ENCODE measurements around the gene KCNIP3.

The KCNIP3 gene

DNA sequence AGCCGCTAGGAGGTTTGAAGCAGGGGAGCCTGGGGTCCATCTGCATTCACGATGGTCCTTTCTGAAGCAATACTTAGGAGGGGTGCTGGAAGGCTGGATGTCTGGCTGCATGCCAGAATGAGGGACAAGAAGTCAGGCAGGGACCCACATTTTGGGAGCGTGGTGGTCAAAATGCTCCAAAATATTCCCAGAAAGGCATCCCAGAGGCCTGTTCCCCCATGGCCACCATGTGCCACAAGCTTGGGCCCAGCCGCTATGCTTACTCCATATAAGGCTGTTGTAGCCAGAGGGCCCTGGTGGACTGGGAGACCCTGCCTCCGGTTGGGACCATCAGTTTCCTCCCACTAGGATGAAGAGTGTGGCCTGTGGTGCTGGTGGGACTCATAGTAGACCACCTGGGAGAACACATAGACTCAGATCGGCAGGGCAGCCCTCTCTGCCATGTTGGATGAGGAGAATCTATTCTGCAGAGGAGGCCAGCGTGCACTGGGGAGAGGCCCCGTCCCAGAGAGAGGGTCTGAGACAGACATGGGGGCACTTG lies 26.5 kb upstream of the KCNIP3 start:
- H3K27ac Mint-ChIP-seq = no peak overlapping the region
- no peaks in the 10 kb centered on the region for H3K9me3 Mint-ChIP-seq
- no peak overlapping the region for H3K4me3 Mint-ChIP-seq
- no peaks in the 10 kb centered on the region for H3K4me1 Mint-ChIP-seq
- no peaks in the 10 kb centered on the region for H3K36me3 Mint-ChIP-seq
- DNase-seq (ENCODE audit: low spot score in 2 of 2) (no peak), ATAC-seq (ENCODE audit: low read depth) (no peak)
- H3K27me3 Mint-ChIP-seq = peaks cover 2% of the 10 kb centered on the region

DNA sequence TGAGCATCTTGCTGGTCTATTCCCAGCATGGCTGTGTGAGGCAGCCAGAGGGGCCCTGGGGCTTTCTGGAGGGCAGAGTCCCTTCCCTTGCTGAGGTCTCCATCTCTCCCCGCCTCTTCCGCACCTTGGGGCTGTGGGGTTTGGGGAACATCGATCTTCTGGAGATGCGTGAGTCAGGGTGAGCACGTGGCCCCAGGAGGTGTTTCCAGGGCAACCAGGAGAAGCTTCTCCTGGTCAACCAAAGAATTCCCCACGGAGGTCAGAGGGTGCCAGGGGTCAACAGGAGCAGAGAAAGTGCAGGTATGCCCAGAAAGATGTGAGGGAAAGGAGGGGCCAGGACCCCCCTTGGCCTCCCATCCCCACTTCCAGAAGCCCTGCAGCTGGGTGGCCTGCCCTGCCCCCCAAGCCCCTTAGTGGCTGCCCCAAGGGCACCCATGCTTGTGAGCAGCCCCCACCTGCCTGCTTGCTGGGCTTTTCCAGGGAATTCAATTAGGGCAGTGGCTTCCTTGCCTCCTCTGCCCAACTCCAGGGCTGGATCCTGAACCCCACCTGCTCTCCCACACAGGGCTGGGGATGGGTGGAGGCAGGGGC lies 25.7 kb upstream of the KCNIP3 start:
- no peaks in the 10 kb centered on the region for H3K4me1 Mint-ChIP-seq
- H3K27ac Mint-ChIP-seq = no peak overlapping the region
- DNase-seq (ENCODE audit: low spot score in 2 of 2) (no peak), ATAC-seq (ENCODE audit: low read depth) (no peak)
- no peaks in the 10 kb centered on the region for H3K36me3 Mint-ChIP-seq
- peaks cover 2% of the 10 kb centered on the region for H3K27me3 Mint-ChIP-seq
- no peak overlapping the region for H3K4me3 Mint-ChIP-seq
- no peaks in the 10 kb centered on the region for H3K9me3 Mint-ChIP-seq

DNA sequence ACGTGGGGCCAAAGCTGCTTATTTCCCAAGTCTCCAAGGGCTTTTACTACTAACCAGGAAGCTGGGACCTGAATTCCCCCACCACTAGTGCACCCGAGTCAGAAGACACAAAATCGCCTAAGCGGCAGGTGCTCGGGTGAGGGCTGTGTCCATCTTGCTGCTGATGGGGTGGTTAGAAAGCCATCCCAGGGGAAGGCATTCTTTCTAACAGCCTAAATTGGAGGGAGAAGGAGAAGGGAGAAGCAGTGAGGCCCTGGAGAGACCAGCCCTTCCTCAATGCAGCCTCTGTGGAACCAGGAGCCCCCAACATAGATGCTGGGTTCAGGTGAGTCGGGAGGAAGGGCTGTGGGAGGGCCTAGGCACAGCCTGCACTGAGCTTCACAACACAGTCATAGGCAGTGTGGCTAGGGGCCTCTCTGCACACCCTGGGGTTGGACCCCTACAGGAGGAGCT lies 24.8 kb upstream of the KCNIP3 start:
- H3K9me3 Mint-ChIP-seq = no peaks in the 10 kb centered on the region
- no peaks in the 10 kb centered on the region for H3K27me3 Mint-ChIP-seq
- no peaks in the 10 kb centered on the region for H3K36me3 Mint-ChIP-seq
- H3K4me3 Mint-ChIP-seq = no peak overlapping the region
- no peaks in the 10 kb centered on the region for H3K4me1 Mint-ChIP-seq
- ATAC-seq (ENCODE audit: low read depth) (no peak), DNase-seq (ENCODE audit: low spot score in 2 of 2) (no peak)
- no peak overlapping the region for H3K27ac Mint-ChIP-seq

DNA sequence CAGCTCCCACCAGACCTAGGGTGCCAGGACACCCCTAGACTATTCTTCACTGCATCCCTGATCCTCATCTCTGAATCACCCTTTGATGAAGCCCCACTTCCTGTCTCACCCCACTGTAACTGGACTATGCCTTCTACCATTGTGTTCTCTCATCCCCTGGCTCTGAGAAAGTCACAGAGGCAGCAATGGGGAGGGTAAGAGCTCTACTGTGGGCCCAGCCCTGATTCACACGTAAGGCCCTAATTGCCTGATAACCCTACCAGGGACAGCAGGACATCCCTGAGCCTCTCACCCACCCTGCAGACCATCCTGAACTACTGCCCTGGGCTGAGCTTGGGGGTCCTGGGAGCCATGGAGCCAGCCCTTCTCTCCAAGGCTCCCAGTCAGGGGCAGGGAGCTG lies 24.4 kb upstream of the KCNIP3 start:
- H3K4me3 Mint-ChIP-seq = no peak overlapping the region
- H3K9me3 Mint-ChIP-seq = no peaks in the 10 kb centered on the region
- H3K4me1 Mint-ChIP-seq = no peaks in the 10 kb centered on the region
- no peaks in the 10 kb centered on the region for H3K27me3 Mint-ChIP-seq
- DNase-seq (ENCODE audit: low spot score in 2 of 2) = no peak
- no peak overlapping the region for H3K27ac Mint-ChIP-seq
- no peak for ATAC-seq (ENCODE audit: low read depth)
- no peaks in the 10 kb centered on the region for H3K36me3 Mint-ChIP-seq

DNA sequence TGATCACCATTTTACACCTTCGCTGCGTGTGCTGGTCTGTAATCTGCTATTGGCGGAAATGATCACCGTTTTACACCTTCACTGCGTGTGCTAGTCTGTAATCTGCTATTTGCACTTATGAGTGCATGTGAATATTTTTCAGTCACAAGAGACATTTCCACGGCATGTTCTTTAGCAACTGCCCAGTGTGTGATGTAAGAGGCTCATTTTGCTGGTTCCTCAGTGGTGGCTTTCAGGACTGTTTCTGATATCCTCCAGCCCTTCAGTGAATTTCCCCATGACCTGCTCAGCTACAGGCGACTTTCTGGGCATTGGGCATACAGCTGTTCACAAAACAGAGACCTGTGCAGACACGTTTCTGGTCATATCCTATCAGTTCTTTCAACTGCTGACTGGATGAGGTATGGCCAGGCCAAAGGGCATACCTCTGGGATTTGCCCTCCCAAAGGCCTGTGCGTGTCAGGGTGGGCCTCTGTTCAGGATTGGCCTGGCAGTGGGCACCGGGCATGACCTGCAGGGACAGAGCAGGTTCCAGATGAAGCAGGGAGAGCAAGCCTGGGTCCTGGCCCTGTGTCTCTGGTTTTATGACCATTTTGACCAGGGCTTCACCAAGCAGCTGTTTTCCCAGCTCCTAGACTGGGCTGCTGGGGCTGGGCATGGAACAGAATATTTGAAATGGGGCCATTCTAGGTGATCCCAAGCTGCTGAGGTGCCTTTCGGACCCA lies 23.4 kb upstream of the KCNIP3 start:
- Mint-ChIP-seq H3K4me1 (no peaks in the 10 kb centered on the region), H3K4me3 (no peak overlapping the region), H3K9me3 (no peaks in the 10 kb centered on the region), H3K27ac (no peak overlapping the region), H3K27me3 (peaks cover 3% of the 10 kb centered on the region), H3K36me3 (no peaks in the 10 kb centered on the region)
- no peak for DNase-seq (ENCODE audit: low spot score in 2 of 2)
- no peak for ATAC-seq (ENCODE audit: low read depth)

DNA sequence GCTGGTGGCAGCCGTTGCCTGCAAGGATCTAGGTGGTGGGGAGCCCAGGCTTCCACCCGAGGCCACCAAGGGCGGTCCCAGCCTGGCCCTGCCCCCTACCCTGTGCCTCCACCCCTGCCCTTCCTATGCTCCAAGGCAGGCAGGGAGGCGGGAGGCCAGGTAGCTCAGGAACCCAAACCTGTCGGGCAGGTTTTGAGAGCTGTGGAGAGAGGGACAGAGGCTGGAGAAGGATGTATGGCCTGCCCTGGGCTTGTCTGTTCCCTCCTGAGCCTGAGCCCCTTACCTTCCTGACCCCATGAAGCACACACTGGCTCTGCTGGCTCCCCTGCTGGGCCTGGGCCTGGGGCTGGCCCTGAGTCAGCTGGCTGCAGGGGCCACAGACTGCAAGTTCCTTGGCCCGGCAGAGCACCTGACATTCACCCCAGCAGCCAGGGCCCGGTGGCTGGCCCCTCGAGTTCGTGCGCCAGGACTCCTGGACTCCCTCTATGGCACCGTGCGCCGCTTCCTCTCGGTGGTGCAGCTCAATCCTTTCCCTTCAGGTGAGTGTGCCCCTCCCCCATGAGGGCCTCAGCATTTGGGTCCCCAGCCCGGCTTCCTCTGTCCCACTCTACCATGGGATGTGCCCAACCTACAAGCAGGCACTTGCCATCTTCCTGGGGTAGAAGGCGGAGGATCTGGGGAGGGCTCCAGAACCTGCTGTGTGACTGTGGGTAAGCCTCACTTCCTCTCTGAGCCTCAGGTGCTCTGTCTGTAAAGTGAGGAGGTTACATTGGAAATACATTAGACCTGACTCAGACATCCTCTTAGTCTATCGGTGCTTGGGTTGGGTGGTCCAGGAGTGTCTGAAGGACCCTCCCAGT lies 22.6 kb upstream of the KCNIP3 start, which contains the start of gene PROM2:
Gene PROM2 (plus strand): TSS at position 159 of the 860 bp plus-strand sequence. CDS start 137 bp downstream, at position 296.
- DNase-seq (ENCODE audit: low spot score in 2 of 2) (no peak), ATAC-seq (ENCODE audit: low read depth) (no peak)
- H3K36me3 Mint-ChIP-seq = no peaks in the 10 kb centered on the region
- H3K4me3 Mint-ChIP-seq = no peak within 1 kb of the TSS
- no peaks in the 10 kb centered on the region for H3K4me1 Mint-ChIP-seq
- no peak within 1 kb of the TSS for H3K27ac Mint-ChIP-seq
- H3K9me3 Mint-ChIP-seq = no peaks in the 10 kb centered on the region
- peaks cover 3% of the 10 kb centered on the region for H3K27me3 Mint-ChIP-seq

DNA sequence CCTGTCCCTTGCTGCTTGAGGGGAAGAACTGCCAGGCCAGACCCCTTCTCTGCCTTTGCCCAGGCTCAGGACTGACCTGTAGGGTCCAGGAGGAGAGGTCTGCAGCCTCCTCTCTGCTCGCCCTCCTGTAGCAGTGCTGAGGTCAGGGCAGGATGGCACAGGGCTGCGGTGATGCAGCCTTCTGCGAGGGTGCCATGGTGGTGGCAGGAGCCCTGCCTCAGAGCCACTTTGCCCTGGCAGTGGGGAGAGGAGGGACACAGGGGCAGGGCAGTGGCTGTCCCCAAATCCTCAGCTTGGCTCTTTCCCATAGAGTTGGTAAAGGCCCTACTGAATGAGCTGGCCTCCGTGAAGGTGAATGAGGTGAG lies 22.0 kb upstream of the KCNIP3 start:
- Mint-ChIP-seq H3K27me3 (peaks cover 3% of the 10 kb centered on the region), H3K27ac (no peak overlapping the region), H3K4me1 (no peaks in the 10 kb centered on the region), H3K36me3 (no peaks in the 10 kb centered on the region), H3K4me3 (no peak overlapping the region), H3K9me3 (no peaks in the 10 kb centered on the region)
- ATAC-seq (ENCODE audit: low read depth) (no peak), DNase-seq (ENCODE audit: low spot score in 2 of 2) (no peak)

DNA sequence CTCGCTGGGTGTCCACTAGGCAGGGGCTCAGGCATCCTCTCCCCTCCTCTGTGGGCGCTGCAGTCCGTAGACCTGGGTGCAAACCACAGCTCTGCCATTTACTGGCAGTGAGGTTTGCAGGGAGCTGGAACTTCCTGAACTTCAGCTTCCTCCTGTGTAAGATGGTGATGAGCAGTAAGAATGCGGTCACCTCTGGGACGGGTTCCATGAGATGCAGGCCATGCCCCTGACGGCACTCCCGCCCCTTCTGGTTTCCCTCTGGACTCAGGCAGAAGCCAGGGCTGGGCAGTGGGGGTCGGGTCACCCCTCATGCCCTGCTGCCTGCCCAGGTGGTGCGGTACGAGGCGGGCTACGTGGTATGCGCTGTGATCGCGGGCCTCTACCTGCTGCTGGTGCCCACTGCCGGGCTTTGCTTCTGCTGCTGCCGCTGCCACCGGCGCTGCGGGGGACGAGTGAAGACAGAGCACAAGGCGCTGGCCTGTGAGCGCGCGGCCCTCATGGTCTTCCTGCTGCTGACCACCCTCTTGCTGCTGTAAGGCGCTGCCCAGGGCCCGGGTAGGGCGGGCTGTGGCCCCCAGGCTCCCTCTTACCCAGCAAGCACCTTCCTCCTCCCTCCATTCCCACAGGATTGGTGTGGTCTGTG lies 21.4 kb upstream of the KCNIP3 start:
- Mint-ChIP-seq H3K27me3 (peaks cover 3% of the 10 kb centered on the region), H3K9me3 (no peaks in the 10 kb centered on the region), H3K27ac (no peak overlapping the region), H3K4me3 (no peak overlapping the region), H3K36me3 (no peaks in the 10 kb centered on the region), H3K4me1 (no peaks in the 10 kb centered on the region)
- ATAC-seq (ENCODE audit: low read depth) (no peak), DNase-seq (ENCODE audit: low spot score in 2 of 2) (no peak)

DNA sequence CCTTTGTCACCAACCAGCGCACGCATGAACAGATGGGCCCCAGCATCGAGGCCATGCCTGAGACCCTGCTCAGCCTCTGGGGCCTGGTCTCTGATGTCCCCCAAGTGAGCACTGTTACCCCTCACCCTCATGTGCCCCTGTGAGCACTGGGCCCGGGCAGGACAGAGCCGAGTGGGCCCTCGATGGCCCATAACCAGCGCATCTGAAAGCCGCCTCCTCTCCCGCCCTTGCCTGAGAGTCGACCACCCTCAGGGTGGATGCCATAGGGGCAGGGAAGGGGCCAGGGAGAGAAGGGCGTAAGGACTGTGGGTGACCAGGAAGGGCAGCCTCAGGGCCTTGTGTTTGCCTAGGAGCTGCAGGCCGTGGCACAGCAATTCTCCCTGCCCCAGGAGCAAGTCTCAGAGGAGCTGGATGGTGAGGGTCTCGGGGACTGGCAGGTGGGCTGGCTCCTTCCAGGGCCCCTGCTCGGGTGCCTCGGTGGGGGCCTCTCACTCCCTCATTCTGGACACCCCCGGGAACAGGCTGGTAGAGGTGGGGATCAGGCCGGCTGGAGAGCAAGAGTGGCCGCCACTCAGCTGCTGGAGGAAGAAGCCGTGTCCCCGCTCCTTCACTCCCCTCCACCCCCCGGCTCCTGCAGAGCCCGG lies 20.8 kb upstream of the KCNIP3 start:
- Mint-ChIP-seq H3K9me3 (no peaks in the 10 kb centered on the region), H3K36me3 (no peaks in the 10 kb centered on the region), H3K27me3 (peaks cover 3% of the 10 kb centered on the region), H3K4me3 (no peak overlapping the region), H3K27ac (no peak overlapping the region), H3K4me1 (no peaks in the 10 kb centered on the region)
- ATAC-seq (ENCODE audit: low read depth) (no peak), DNase-seq (ENCODE audit: low spot score in 2 of 2) (no peak)

DNA sequence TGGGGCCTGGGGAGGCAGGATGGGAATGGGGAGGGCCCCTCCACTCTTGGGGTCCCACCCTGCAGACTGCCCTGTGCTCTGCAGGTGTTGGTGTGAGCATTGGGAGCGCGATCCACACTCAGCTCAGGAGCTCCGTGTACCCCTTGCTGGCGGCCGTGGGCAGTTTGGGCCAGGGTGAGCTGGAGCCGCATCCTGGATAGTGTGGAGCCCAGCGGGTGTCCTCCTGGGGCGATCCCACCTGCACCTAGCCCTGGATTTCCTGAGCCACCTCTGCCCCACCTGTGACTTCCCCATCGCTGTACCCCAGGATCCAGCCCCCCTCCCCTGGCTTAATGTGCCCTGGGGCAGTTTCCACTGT lies 20.3 kb upstream of the KCNIP3 start:
- H3K4me3 Mint-ChIP-seq = no peak overlapping the region
- DNase-seq (ENCODE audit: low spot score in 2 of 2) (no peak), ATAC-seq (ENCODE audit: low read depth) (no peak)
- H3K27ac Mint-ChIP-seq = no peak overlapping the region
- H3K4me1 Mint-ChIP-seq = no peaks in the 10 kb centered on the region
- peaks cover 4% of the 10 kb centered on the region for H3K27me3 Mint-ChIP-seq
- no peaks in the 10 kb centered on the region for H3K36me3 Mint-ChIP-seq
- H3K9me3 Mint-ChIP-seq = no peaks in the 10 kb centered on the region

DNA sequence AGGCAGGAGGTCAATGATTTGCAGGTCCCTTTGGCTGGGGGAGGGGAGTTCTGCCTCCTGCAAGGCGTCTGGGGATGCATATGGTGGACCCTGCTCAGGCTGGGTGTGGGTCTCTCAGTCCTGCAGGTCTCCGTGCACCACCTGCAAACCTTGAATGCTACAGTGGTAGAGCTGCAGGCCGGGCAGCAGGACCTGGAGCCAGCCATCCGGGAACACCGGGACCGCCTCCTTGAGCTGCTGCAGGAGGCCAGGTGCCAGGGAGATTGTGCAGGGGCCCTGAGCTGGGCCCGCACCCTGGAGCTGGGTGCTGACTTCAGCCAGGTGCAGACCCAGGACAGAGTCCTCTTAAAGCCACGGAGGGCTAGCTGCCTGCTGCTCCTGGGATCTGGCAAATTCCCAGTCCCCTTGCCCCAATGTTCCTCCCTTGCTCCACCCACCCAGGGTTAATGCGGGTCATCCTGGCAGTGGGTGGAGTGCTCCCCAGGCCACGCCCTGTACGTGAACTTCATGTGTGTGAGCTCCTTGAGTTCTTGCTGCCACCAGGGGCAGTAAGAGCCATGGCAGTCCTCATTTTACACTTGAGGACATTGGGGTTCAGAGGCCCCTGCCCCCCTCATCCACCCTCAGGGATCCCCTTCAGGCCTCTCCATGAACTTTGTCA lies 19.8 kb upstream of the KCNIP3 start:
- Mint-ChIP-seq H3K27me3 (peaks cover 4% of the 10 kb centered on the region), H3K36me3 (no peaks in the 10 kb centered on the region), H3K27ac (no peak overlapping the region), H3K9me3 (no peaks in the 10 kb centered on the region), H3K4me3 (no peak overlapping the region), H3K4me1 (no peaks in the 10 kb centered on the region)
- DNase-seq (ENCODE audit: low spot score in 2 of 2) (no peak), ATAC-seq (ENCODE audit: low read depth) (no peak)

DNA sequence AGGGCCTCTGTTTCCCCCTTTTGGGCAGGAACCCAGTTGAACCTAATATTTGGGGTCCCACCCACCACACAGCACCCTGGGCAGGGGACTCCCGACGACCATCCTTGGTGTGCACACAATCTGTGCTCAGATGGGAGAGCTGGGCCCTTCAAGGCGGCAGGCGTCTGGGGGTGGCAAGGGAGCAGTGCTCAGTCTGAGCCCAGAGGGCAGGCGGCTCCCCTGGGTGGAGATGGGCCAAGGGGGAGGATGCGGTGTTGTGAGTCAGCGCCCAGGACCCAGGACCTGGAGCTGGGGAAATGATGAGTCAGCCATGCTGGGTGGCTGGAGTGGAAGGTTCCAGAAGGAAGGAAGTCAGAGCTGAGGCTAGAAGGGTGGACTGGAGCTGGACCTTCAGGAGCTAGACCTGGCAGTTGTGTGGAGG lies 19.1 kb upstream of the KCNIP3 start:
- no peaks in the 10 kb centered on the region for H3K4me1 Mint-ChIP-seq
- no peak overlapping the region for H3K4me3 Mint-ChIP-seq
- ATAC-seq (ENCODE audit: low read depth) (no peak), DNase-seq (ENCODE audit: low spot score in 2 of 2) (no peak)
- peaks cover 4% of the 10 kb centered on the region for H3K27me3 Mint-ChIP-seq
- no peaks in the 10 kb centered on the region for H3K9me3 Mint-ChIP-seq
- H3K36me3 Mint-ChIP-seq = no peaks in the 10 kb centered on the region
- H3K27ac Mint-ChIP-seq = no peak overlapping the region

DNA sequence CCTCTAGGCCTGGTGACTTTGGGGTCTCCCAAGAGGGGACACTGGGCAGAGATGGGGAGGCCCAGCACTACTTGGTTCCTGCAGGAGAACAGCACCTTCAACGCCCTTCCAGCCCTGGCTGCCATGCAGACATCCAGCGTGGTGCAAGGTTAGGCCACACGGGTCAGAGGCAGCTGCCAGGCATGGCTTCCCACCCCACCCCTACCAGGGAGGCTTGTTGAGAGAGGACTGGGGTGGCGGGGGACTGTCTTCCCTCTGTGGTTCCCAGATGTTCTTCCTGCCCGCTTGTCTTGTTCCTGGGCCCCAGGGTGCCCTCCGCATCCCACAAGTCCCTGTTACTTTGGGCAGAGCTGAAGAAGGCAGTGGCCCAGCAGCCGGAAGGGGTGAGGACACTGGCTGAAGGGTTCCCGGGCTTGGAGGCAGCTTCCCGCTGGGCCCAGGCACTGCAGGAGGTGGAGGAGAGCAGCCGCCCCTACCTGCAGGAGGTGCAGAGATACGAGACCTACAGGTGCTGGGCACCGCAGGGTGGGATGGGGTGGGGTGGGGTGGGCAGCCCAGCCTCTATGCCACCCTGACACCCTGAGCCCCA lies 18.4 kb upstream of the KCNIP3 start:
- H3K9me3 Mint-ChIP-seq = no peaks in the 10 kb centered on the region
- no peak for ATAC-seq (ENCODE audit: low read depth)
- no peak overlapping the region for H3K27ac Mint-ChIP-seq
- H3K27me3 Mint-ChIP-seq = peaks cover 4% of the 10 kb centered on the region
- H3K36me3 Mint-ChIP-seq = no peaks in the 10 kb centered on the region
- H3K4me1 Mint-ChIP-seq = no peaks in the 10 kb centered on the region
- no peak overlapping the region for H3K4me3 Mint-ChIP-seq
- DNase-seq (ENCODE audit: low spot score in 2 of 2) = no peak

Measured in memory B cell (primary cell).